Panc1 (cell line): ENCODE measurements around the gene CASP2. TPM values are rescaled to one million over a fixed set of nuclear protein-coding genes. Genes with fewer than 3 reads are reported as not detected.

Experiments
- ATAC-seq: fragments of 200-7000 bp; cut with Tn5 transposase; 2 replicates; pipeline ENCODE4 v1.9.1; 2020; ENCODE audit warnings: mild to moderate bottlenecking, moderate library complexity
- BruUV-seq: library from RNA; stranded (reverse); fragments of 400-500 nt; replicated peaks from 2 replicates; lab custom pipeline; 2021; lab: Mats Ljungman, UMichigan
- CTCF ChIA-PET: fragments of 300-600 bp; sonication (Branson Sonifier 250); formaldehyde crosslinking; loops from one replicate; lab custom pipeline; 2022; ENCODE audit warnings: antibody characterized with exemption; lab: Charles Lee
- POLR2A ChIA-PET: fragments of 300-600 bp; sonication (Branson Sonifier 250); formaldehyde crosslinking; loops from one replicate; lab custom pipeline; 2022; ENCODE audit warnings: antibody characterized with exemption; lab: Charles Lee
- DNase-seq: peaks from one replicate; pipeline ENCODE4 v3.0.0-alpha.2; 2010; ENCODE audit warnings: low read depth, low spot score
- H3K27ac ChIP-seq: 2 replicates; pipeline ENCODE4 v1.5.1; 2011; ENCODE audit warnings: mild to moderate bottlenecking, low read length, inconsistent platforms
- H3K27me3 ChIP-seq: fragments of 200-500 bp; sonication (Bioruptor generic); 2 replicates; pipeline ENCODE4 v1.6.0; 2014; ENCODE audit warnings: low read length, inconsistent platforms; ENCODE audit not compliant: control insufficient read depth, insufficient read depth
- H3K36me3 ChIP-seq: fragments of 200-500 bp; sonication (Bioruptor generic); 2 replicates; pipeline ENCODE4 v1.5.1; 2014; ENCODE audit warnings: inconsistent platforms, mild to moderate bottlenecking, low read length, moderate library complexity; ENCODE audit not compliant: control insufficient read depth, insufficient read depth
- H3K4me1 ChIP-seq: 2 replicates; pipeline ENCODE4 v1.5.1; 2011; ENCODE audit warnings: inconsistent platforms, mild to moderate bottlenecking, low read length, moderate library complexity; ENCODE audit not compliant: control insufficient read depth, insufficient read depth
- H3K4me3 ChIP-seq, 2 experiments: 2 replicates each; pipeline ENCODE4 v1.5.1; 2011 to 2012; ENCODE audit warnings: low read depth in 2 of 2, low read length in 2 of 2, mild to moderate bottlenecking in 2 of 2, inconsistent platforms in 1 of 2, moderate library complexity in 1 of 2
- H3K9me3 ChIP-seq: fragments of 200-500 bp; sonication (Bioruptor generic); 2 replicates; pipeline ENCODE4 v1.5.1; 2014; ENCODE audit warnings: low read depth, mild to moderate bottlenecking, inconsistent platforms, low read length, moderate library complexity; ENCODE audit not compliant: control insufficient read depth, insufficient read depth
- REST ChIP-seq, 2 experiments: IDR thresholded peaks; 2 replicates each; pipeline ENCODE4 v1.6.1; 2011 to 2012; ENCODE audit warnings: low read depth in 2 of 2, control low read depth in 1 of 2, low read length in 1 of 2, mild to moderate bottlenecking in 1 of 2, moderate library complexity in 1 of 2; ENCODE audit not compliant: insufficient read depth in 1 of 2
- in situ Hi-C: cut with HindIII; loops from 2 replicates; pipeline ENCODE4 v1.10.0; 2016; ENCODE audit warnings: low sequenced_read_pairs, low pct_unique_long_range_greater_than_20kb
- intact Hi-C: fragments of 100-400 bp; cut with micrococcal nuclease; formaldehyde crosslinking; loops from one replicate; pipeline ENCODE4 v1.10.0; 2022; ENCODE audit not compliant: unreplicated experiment
- total RNA-seq: library from RNA; stranded (reverse); gene quantifications from one replicate; pipeline ENCODE4 v1.2.1, GENCODE V29; 2021; ENCODE audit not compliant: unreplicated experiment

Gene CASP2
- total RNA-seq, 1 experiment from 2014 or later = 47.4 TPM

- Histone ChIP-seq H3K27me3 (peaks cover 3% of the 10 kb centered on the region; the same call in 1 of the 2 replicates), H3K9me3 (no peaks in the 10 kb centered on the region), H3K27ac (no peak overlapping the region), H3K4me1 (no peaks in the 10 kb centered on the region), H3K4me3 (no peak overlapping the region), H3K36me3 (no peaks in the 10 kb centered on the region)
- ChIA-PET CTCF (no interaction called here), POLR2A (no interaction called here)
- intact Hi-C loops (no loop called here), in situ Hi-C loops (no loop called here)
- ATAC-seq (no peak), DNase-seq (no peak)
- TF ChIP-seq REST (IDR thresholded peaks at IDR 0.05; ENCODE audit: insufficient read depth in 1 of 2, low read depth in 2 of 2, low read length in 1 of 2) = no peak
- BruUV-seq = no TSS peak
Measured at GRCh38 chr7:143356414-143357050, 68.4 kb downstream of the CASP2 start.

Other genes starting within 250 kb of the CASP2 start
- gene OR6V1, start 236.0 kb upstream of the CASP2 start, total RNA-seq = not detected
- gene PIP, start 156.3 kb upstream of the CASP2 start, total RNA-seq = not detected
- not detected for gene TAS2R39, start 104.9 kb upstream of the CASP2 start, total RNA-seq
- not detected for gene TAS2R40, start 66.3 kb upstream of the CASP2 start, total RNA-seq
- gene GSTK1, start 24.9 kb upstream of the CASP2 start, total RNA-seq = 100 TPM
- 2.0 TPM for gene TMEM139, start 3.4 kb upstream of the CASP2 start, total RNA-seq
- gene CLCN1, start 27.8 kb downstream of the CASP2 start, total RNA-seq = 0.15 TPM
- gene FAM131B, start 74.4 kb downstream of the CASP2 start, total RNA-seq = 1.5 TPM
- gene ZYX, start 93.0 kb downstream of the CASP2 start, total RNA-seq = 169 TPM
- gene EPHA1, start 120.5 kb downstream of the CASP2 start, total RNA-seq = 0.39 TPM
- not detected for gene TAS2R60, start 155.1 kb downstream of the CASP2 start, total RNA-seq
- not detected for gene TAS2R41, start 189.5 kb downstream of the CASP2 start, total RNA-seq